ENCODE results near the gene POU2F1. TPM values are rescaled to one million over a fixed set of nuclear protein-coding genes. Genes with fewer than 3 reads are reported as not detected.

POU2F1 gene
- polyA plus RNA-seq, 3 donors: 13.6 to 18.5 (median 18.5) TPM

- DNase-seq: no peak
Measured at GRCh38 chr1:167418391-167418790, 197.7 kb downstream of the POU2F1 start.

GRCh38 chr1:167419245-167419644 is 198.6 kb downstream of the POU2F1 start:
- no peak for DNase-seq

GRCh38 chr1:167420510-167420909 is 199.8 kb downstream of the POU2F1 start:
- no peak for DNase-seq

GRCh38 chr1:167423684-167424619 is 203.3 kb downstream of the POU2F1 start:
- no peak for DNase-seq

GRCh38 chr1:167425482-167425881 is 204.8 kb downstream of the POU2F1 start:
- no peak for DNase-seq

- DNase-seq: no peak
Measured at GRCh38 chr1:167426716-167427115, 206.0 kb downstream of the POU2F1 start.

- DNase-seq: no peak
Measured at GRCh38 chr1:167427848-167428247, 207.2 kb downstream of the POU2F1 start.

- no peak for DNase-seq
Measured at GRCh38 chr1:167428395-167428794, 207.7 kb downstream of the POU2F1 start.

GRCh38 chr1:167429612-167430011 is 208.9 kb downstream of the POU2F1 start:
- DNase-seq: no peak

- no peak for DNase-seq
Measured at GRCh38 chr1:167430134-167430848, 209.6 kb downstream of the POU2F1 start.

- no peak for DNase-seq
Measured at GRCh38 chr1:167430849-167431242, 210.2 kb downstream of the POU2F1 start.

- DNase-seq: no peak
Measured at GRCh38 chr1:167431261-167431908, 210.7 kb downstream of the POU2F1 start.

GRCh38 chr1:167431909-167432650 is 211.4 kb downstream of the POU2F1 start:
- no peak for DNase-seq

- DNase-seq: no peak
Measured at GRCh38 chr1:167432780-167433179, 212.1 kb downstream of the POU2F1 start.

GRCh38 chr1:167433884-167434283 is 213.2 kb downstream of the POU2F1 start:
- DNase-seq: no peak

GRCh38 chr1:167434306-167434705 is 213.6 kb downstream of the POU2F1 start:
- DNase-seq: no peak

- DNase-seq: no peak
Measured at GRCh38 chr1:167435484-167435883, 214.8 kb downstream of the POU2F1 start.

- no peak for DNase-seq
Measured at GRCh38 chr1:167438171-167439138, 217.8 kb downstream of the POU2F1 start.

GRCh38 chr1:167439301-167439988 is 218.8 kb downstream of the POU2F1 start:
- DNase-seq: peak; percentile 48

- no peak for DNase-seq
Measured at GRCh38 chr1:167440345-167440744, 219.7 kb downstream of the POU2F1 start.

Measured in renal pelvis (tissue), 4 donors.